Raji (cell line): Measurements from ENCODE around the gene LRG1.

Experiments
- POLR2A ChIP-seq: IDR thresholded peaks from 2 replicates; pipeline ENCODE4 v1.6.1; 2011; ENCODE audit warnings: low read depth, low read length, control low read depth; ENCODE audit not compliant: insufficient read depth

LRG1 gene

DNA sequence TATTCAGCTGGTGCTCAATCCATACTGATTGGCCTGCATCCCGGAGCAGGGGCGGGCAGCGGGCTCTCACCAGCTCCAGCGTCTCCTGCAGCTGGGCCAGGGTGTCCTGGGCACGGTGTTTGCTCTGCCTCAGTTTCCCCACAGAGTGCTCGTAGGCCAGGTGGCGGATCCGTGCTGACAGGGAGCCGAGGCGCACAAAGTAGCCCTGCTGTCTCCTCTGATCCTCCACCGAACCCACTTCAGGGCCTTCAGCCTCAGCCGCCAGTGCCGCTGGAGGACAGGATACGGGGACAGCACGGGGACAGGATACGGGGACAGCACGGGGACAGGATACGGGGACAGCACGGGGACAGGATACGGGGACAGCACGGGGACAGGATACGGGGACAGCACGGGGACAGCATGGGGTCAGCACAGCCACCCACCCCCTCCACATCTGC lies 14.3 kb downstream of the LRG1 start:
- no peak for TF ChIP-seq POLR2A

- no peak for TF ChIP-seq POLR2A
Observed at GRCh38 chr19:4524808-4525562, 14.9 kb downstream of the LRG1 start.

DNA sequence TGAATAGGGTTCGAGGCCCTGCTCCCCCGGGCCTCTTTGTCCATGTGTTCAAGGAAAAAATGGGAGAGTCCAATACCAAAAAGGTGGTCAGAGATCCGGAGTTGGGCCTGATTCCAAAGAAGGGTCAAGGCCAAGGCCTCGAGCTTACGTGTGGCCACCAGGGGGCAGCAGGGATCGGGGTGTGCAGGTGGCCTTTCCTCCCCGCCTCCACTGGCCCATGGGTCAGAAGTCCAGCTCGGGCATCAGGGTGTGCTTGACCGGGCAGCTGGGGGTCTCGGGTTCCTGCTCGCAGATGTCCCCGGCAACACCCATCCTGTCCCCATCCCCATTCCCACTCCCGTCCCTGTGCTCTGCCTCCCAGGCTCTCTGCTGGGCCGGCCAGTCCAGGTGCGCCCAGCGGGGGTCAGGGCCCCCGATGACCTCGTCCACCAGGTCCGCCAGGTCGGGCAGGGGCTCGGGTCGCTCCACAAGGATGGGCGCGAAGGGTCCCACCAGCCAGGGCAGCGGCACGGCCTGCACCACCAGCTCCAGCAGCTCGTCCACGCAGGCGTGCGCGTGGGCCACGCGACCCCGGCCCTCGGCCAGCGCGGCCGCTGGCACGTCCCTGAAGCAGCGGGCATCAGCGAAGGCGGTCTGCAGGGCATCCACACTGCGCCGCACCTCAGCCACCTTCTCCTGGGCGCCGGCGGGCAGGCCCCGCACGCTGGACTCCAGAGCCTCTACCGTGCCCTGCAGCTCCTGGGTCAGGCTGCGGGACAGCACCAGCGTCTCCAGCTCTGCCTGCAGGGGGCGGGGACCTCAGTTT lies 16.3 kb downstream of the LRG1 start:
- no peak for TF ChIP-seq POLR2A

- TF ChIP-seq POLR2A: no peak
Observed at GRCh38 chr19:4522291-4523002, 17.4 kb downstream of the LRG1 start.

- no peak for TF ChIP-seq POLR2A
Observed at GRCh38 chr19:4521888-4522242, 18.0 kb downstream of the LRG1 start.

GRCh38 chr19:4521170-4521887 lies 18.5 kb downstream of the LRG1 start:
- TF ChIP-seq POLR2A: no peak

DNA sequence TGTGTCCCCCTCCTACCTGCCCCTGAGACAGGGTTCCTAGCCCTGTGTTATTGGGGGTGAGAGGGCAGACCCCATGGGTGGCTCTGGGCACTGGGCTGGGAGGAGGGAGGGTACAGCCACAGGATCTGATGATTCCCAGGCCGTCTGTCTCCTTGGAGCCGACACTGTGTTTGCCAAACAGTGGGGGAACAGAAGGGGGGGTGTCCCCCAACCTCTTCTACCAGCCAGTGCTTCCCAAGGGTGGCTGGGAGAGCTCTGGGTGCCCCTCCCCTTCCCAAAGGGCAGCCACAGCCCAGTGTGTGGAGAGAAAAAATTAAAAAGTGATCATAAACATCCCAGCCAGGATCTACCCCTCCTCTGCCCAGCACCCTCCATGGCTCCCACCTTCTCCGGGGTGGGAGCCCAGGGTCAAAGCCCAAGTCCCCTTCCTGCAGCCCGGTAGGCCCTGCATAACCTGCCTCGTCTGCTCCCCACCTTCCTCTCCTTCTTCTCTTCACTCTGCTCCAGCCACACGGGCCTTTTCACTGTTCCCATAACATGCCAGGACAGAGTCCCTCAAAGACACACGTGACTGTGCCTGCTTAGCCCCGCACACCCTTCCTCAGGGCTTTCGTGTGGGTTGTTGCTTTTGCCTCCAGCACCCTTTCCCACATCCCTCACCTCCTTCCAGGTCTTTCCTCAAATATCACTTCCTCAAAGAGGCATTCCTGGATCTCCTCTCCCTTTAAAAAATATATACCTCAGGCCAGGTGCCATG lies 20.1 kb downstream of the LRG1 start:
- no peak for TF ChIP-seq POLR2A

DNA sequence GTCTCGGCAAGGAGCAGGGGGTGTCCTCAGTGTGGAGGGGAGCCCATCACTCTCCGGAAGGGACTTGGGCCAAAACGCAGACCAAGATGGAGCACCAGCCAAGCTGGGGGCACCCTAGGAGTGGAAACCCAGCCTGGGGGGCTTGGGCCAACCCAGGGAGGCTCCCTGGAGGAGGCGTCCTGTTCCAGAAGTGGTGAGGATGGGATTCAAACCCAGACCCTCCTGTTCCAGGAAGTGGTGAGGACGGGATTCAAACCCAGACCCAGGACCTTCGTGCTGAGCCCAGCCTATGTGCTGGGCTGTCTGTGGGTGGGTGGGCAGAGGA lies 20.7 kb downstream of the LRG1 start:
- TF ChIP-seq POLR2A: no peak

DNA sequence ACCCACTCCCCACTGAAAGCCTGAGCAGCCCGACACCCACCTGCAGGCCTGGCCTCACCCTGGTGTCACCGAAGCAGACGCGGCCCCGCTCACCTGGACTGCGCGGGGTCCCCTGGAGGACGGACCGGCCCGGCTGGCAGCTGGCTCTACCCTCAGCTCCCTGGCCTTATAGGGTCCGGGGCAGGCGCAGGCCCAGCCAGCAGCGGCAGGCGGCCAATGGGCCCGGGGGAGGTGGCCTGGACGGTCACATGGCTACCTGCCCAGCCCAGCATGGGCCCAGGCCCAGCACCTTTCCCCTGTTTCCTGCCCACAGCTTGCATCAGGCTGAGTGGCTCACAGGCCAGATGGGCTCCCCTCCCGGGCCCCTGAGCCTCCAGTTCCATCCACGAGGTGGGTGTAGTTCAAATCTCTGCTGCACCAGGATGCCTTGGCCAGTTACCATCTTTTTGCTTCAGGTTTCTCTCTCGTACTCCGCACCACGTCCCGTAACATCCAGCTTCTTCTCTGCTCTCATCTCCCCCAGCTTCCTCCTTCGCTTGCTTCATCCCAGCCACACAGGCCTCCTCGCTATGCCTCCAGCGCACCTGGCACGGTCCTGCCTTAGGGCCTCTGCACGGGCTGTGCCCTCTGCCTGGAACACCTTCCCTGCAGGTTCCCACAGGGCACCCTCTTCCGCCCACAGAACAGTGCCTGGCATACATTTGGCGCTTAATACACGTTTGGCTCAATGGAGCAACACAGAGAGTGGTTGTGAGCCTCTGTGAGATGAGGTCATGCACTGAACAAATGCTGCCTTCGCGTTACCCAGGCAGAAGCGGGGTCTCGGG lies 21.3 kb downstream of the LRG1 start, which contains the start of gene PLIN4:
Gene PLIN4 (minus strand): TSS at position 142 of the 827 bp plus-strand sequence. CDS start 214 bp downstream, outside the sequence.
- no peak for TF ChIP-seq POLR2A

GRCh38 chr19:4517451-4518057 lies 22.3 kb downstream of the LRG1 start:
- TF ChIP-seq POLR2A: no peak

DNA sequence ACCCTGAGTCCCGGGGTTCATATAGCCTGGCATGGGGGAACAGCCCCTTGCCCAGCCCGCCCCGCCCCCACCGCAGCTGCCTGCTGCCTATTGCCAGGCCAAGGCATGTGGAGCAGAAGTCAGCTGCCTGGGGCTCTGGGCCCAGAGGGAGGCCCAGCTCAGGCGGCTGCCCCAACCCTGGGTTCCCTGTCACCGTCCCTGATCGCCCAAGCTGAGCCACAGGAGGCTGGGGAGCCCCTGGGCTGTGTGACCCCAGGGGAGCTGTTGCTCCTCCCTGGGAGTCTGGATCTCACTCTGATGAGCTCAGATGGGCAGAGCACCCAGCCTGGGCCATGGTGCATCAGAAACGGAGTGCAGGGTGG lies 22.9 kb downstream of the LRG1 start:
- no peak for TF ChIP-seq POLR2A

DNA sequence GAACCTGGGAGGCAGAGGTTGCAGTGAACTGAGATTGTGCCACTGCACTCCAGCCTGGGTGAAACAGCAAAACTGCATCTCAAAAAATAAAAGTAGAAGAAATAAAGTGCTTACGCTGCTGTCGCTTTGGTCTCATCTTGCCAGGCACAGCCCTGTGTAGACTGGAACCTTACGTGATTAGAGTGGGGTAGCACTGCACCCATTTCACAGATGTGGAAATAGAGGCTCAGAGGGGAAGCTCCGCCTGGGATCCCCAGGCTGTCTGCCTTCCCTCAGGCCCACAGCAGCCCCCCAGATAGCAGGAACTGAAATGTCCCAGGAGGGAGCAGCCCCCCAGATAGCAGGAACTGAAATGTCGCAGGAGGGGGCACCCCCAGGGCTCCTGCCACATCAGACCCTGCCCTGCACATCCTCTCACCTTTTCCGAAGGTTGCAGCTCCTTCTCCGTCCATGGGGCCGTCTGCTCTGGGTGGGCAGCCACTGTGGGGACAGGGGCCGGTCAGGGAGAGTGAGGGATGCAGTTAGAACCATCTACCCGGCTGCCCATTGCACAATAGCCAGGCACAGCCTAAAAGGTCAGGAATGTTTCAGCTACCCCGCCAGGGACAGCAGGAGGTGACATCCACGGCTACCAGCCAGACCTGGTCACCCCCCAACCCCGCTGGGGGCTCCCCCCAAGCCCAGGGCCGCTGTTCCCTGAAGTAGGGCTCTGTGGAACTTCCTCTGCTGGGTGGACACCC lies 23.5 kb downstream of the LRG1 start:
- no peak for TF ChIP-seq POLR2A

DNA sequence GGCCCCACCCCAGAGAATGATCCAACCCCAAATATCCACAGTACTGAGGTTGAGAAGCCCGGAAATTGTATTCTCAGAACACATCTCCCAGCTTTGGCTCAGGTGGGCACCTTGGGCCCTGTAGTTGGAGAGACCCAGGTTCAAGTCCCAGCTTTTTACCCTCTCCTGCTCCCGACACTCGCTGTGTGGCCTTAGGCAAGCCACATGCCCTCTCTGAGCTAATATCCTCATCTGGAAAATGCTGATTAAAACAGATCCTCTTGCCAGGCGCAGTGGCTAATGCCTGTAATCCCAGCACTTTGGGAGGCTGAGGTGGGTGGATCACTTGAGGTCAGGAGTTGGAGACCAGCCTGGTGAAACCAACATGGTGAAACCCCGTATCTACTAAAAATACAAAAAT lies 24.1 kb downstream of the LRG1 start:
- TF ChIP-seq POLR2A: no peak

DNA sequence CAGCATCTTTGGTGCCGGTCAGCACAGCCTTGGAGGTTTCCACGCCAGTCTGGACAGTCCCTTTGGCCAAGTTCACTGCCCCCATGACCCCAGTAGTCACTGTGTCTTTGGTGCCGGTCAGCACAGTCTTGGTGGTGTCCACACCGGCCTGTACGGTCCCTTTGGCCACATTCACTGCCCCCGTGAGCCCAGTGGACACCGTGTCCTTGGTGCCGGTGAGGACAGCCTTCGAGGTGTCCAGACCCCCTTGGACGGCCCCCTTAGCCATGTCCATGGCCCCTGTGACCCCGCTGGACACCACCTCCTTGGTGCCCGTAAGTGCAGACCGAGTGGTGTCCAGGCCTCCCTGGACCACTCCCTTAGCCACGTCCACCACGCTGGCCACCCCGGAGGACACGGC lies 26.6 kb downstream of the LRG1 start:
- TF ChIP-seq POLR2A: no peak
